Measurements from ENCODE around the gene LHFPL3. TPM values are rescaled to one million over a fixed set of nuclear protein-coding genes. Genes with fewer than 3 reads are reported as not detected.

The LHFPL3 gene
- total RNA-seq, 1 experiment from 2014 or later = 0.83 TPM

DNA sequence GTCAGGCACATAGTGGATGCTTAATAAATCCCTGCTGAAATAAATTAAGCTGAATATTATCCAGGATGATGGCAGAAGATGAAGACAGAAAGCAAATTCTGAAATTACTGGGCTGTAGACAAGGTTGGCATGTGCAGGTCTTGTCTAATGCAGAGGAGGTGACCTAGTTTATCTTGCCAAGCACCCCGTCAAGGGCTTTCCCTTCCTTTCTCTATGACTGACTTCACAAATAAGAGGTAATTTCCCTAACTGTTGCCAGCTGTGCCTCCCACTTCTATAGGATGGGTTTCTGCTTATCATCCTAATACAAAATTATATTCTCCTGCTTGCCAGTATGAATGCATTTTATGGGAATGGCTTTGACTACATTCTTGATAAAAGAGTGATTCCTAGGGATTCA, 38.0 kb downstream of the LHFPL3 start:
- no peak overlapping the region for H3K27ac Mint-ChIP-seq
- TF ChIP-seq, protein P1, sequence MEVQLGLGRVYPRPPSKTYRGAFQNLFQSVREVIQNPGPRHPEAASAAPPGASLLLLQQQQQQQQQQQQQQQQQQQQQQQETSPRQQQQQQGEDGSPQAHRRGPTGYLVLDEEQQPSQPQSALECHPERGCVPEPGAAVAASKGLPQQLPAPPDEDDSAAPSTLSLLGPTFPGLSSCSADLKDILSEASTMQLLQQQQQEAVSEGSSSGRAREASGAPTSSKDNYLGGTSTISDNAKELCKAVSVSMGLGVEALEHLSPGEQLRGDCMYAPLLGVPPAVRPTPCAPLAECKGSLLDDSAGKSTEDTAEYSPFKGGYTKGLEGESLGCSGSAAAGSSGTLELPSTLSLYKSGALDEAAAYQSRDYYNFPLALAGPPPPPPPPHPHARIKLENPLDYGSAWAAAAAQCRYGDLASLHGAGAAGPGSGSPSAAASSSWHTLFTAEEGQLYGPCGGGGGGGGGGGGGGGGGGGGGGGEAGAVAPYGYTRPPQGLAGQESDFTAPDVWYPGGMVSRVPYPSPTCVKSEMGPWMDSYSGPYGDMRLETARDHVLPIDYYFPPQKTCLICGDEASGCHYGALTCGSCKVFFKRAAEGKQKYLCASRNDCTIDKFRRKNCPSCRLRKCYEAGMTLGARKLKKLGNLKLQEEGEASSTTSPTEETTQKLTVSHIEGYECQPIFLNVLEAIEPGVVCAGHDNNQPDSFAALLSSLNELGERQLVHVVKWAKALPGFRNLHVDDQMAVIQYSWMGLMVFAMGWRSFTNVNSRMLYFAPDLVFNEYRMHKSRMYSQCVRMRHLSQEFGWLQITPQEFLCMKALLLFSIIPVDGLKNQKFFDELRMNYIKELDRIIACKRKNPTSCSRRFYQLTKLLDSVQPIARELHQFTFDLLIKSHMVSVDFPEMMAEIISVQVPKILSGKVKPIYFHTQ (CRISPR knock-in tag; IDR thresholded peaks at IDR 0.05) = no peak
- TF ChIP-seq, protein P2, sequence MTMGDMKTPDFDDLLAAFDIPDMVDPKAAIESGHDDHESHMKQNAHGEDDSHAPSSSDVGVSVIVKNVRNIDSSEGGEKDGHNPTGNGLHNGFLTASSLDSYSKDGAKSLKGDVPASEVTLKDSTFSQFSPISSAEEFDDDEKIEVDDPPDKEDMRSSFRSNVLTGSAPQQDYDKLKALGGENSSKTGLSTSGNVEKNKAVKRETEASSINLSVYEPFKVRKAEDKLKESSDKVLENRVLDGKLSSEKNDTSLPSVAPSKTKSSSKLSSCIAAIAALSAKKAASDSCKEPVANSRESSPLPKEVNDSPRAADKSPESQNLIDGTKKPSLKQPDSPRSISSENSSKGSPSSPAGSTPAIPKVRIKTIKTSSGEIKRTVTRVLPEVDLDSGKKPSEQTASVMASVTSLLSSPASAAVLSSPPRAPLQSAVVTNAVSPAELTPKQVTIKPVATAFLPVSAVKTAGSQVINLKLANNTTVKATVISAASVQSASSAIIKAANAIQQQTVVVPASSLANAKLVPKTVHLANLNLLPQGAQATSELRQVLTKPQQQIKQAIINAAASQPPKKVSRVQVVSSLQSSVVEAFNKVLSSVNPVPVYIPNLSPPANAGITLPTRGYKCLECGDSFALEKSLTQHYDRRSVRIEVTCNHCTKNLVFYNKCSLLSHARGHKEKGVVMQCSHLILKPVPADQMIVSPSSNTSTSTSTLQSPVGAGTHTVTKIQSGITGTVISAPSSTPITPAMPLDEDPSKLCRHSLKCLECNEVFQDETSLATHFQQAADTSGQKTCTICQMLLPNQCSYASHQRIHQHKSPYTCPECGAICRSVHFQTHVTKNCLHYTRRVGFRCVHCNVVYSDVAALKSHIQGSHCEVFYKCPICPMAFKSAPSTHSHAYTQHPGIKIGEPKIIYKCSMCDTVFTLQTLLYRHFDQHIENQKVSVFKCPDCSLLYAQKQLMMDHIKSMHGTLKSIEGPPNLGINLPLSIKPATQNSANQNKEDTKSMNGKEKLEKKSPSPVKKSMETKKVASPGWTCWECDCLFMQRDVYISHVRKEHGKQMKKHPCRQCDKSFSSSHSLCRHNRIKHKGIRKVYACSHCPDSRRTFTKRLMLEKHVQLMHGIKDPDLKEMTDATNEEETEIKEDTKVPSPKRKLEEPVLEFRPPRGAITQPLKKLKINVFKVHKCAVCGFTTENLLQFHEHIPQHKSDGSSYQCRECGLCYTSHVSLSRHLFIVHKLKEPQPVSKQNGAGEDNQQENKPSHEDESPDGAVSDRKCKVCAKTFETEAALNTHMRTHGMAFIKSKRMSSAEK (CRISPR knock-in tag; IDR thresholded peaks at IDR 0.05; ENCODE audit: borderline replicate concordance) = no peak
- no peak for TF ChIP-seq ZNF671 (CRISPR knock-in tag; IDR thresholded peaks at IDR 0.05)
- no peak for TF ChIP-seq CREM (CRISPR knock-in tag; IDR thresholded peaks at IDR 0.05)
- no peak for TF ChIP-seq FOXP1 (CRISPR knock-in tag; IDR thresholded peaks at IDR 0.05; ENCODE audit: borderline replicate concordance)
- no peak for TF ChIP-seq ATF1 (CRISPR knock-in tag; IDR thresholded peaks at IDR 0.05)
- TF ChIP-seq, protein P3, sequence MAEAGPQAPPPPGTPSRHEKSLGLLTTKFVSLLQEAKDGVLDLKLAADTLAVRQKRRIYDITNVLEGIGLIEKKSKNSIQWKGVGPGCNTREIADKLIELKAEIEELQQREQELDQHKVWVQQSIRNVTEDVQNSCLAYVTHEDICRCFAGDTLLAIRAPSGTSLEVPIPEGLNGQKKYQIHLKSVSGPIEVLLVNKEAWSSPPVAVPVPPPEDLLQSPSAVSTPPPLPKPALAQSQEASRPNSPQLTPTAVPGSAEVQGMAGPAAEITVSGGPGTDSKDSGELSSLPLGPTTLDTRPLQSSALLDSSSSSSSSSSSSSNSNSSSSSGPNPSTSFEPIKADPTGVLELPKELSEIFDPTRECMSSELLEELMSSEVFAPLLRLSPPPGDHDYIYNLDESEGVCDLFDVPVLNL (CRISPR knock-in tag; IDR thresholded peaks at IDR 0.05; ENCODE audit: borderline replicate concordance, low read depth) = no peak
- TF ChIP-seq, protein P4, sequence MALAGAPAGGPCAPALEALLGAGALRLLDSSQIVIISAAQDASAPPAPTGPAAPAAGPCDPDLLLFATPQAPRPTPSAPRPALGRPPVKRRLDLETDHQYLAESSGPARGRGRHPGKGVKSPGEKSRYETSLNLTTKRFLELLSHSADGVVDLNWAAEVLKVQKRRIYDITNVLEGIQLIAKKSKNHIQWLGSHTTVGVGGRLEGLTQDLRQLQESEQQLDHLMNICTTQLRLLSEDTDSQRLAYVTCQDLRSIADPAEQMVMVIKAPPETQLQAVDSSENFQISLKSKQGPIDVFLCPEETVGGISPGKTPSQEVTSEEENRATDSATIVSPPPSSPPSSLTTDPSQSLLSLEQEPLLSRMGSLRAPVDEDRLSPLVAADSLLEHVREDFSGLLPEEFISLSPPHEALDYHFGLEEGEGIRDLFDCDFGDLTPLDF (CRISPR knock-in tag; IDR thresholded peaks at IDR 0.05) = no peak
- no peak for TF ChIP-seq SMAD3 (CRISPR knock-in tag; IDR thresholded peaks at IDR 0.05; ENCODE audit: borderline replicate concordance)
- TF ChIP-seq MXD4 (CRISPR knock-in tag; IDR thresholded peaks at IDR 0.05; ENCODE audit: borderline replicate concordance) = no peak
- TF ChIP-seq PRRX2 (CRISPR knock-in tag; IDR thresholded peaks at IDR 0.05) = no peak
- no peak for TF ChIP-seq TEAD4 (CRISPR knock-in tag; IDR thresholded peaks at IDR 0.05)
- TF ChIP-seq RELA (CRISPR knock-in tag; IDR thresholded peaks at IDR 0.05; ENCODE audit: borderline replicate concordance) = no peak
- TF ChIP-seq, protein P5, sequence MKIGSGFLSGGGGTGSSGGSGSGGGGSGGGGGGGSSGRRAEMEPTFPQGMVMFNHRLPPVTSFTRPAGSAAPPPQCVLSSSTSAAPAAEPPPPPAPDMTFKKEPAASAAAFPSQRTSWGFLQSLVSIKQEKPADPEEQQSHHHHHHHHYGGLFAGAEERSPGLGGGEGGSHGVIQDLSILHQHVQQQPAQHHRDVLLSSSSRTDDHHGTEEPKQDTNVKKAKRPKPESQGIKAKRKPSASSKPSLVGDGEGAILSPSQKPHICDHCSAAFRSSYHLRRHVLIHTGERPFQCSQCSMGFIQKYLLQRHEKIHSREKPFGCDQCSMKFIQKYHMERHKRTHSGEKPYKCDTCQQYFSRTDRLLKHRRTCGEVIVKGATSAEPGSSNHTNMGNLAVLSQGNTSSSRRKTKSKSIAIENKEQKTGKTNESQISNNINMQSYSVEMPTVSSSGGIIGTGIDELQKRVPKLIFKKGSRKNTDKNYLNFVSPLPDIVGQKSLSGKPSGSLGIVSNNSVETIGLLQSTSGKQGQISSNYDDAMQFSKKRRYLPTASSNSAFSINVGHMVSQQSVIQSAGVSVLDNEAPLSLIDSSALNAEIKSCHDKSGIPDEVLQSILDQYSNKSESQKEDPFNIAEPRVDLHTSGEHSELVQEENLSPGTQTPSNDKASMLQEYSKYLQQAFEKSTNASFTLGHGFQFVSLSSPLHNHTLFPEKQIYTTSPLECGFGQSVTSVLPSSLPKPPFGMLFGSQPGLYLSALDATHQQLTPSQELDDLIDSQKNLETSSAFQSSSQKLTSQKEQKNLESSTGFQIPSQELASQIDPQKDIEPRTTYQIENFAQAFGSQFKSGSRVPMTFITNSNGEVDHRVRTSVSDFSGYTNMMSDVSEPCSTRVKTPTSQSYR (CRISPR knock-in tag; IDR thresholded peaks at IDR 0.05) = no peak
- TF ChIP-seq SOX15 (CRISPR knock-in tag; IDR thresholded peaks at IDR 0.05) = no peak
- TF ChIP-seq, protein P6, sequence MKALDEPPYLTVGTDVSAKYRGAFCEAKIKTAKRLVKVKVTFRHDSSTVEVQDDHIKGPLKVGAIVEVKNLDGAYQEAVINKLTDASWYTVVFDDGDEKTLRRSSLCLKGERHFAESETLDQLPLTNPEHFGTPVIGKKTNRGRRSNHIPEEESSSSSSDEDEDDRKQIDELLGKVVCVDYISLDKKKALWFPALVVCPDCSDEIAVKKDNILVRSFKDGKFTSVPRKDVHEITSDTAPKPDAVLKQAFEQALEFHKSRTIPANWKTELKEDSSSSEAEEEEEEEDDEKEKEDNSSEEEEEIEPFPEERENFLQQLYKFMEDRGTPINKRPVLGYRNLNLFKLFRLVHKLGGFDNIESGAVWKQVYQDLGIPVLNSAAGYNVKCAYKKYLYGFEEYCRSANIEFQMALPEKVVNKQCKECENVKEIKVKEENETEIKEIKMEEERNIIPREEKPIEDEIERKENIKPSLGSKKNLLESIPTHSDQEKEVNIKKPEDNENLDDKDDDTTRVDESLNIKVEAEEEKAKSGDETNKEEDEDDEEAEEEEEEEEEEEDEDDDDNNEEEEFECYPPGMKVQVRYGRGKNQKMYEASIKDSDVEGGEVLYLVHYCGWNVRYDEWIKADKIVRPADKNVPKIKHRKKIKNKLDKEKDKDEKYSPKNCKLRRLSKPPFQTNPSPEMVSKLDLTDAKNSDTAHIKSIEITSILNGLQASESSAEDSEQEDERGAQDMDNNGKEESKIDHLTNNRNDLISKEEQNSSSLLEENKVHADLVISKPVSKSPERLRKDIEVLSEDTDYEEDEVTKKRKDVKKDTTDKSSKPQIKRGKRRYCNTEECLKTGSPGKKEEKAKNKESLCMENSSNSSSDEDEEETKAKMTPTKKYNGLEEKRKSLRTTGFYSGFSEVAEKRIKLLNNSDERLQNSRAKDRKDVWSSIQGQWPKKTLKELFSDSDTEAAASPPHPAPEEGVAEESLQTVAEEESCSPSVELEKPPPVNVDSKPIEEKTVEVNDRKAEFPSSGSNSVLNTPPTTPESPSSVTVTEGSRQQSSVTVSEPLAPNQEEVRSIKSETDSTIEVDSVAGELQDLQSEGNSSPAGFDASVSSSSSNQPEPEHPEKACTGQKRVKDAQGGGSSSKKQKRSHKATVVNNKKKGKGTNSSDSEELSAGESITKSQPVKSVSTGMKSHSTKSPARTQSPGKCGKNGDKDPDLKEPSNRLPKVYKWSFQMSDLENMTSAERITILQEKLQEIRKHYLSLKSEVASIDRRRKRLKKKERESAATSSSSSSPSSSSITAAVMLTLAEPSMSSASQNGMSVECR (CRISPR knock-in tag; IDR thresholded peaks at IDR 0.05; ENCODE audit: borderline replicate concordance) = no peak
- TF ChIP-seq, protein P7, sequence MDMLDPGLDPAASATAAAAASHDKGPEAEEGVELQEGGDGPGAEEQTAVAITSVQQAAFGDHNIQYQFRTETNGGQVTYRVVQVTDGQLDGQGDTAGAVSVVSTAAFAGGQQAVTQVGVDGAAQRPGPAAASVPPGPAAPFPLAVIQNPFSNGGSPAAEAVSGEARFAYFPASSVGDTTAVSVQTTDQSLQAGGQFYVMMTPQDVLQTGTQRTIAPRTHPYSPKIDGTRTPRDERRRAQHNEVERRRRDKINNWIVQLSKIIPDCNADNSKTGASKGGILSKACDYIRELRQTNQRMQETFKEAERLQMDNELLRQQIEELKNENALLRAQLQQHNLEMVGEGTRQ (CRISPR knock-in tag; IDR thresholded peaks at IDR 0.05) = no peak
- no peak for TF ChIP-seq ESRRA (CRISPR knock-in tag; IDR thresholded peaks at IDR 0.05; ENCODE audit: borderline replicate concordance)
- TF ChIP-seq JUN (CRISPR knock-in tag; IDR thresholded peaks at IDR 0.05) = no peak
- 0 out of 2 replicates have a peak, but pooled peaks cover 3% of the 10 kb centered on the region for H3K36me3 Mint-ChIP-seq
- ChIA-PET POLR2A (no interaction called here), CTCF (no interaction called here)
- DNase-seq (ENCODE audit: low spot score) = no peak
- peaks cover 4% of the 10 kb centered on the region for H3K9me3 Mint-ChIP-seq
- peaks cover 58% of the 10 kb centered on the region for H3K4me1 Mint-ChIP-seq
- ATAC-seq = no peak
- no peak overlapping the region for H3K4me3 Mint-ChIP-seq
- no peaks in the 10 kb centered on the region; the same call in 1 of the 2 replicates for H3K27me3 Mint-ChIP-seq (ENCODE audit: low read depth)

All from WTC11 (cell line).